ENCODE measurements around the gene SCAF4.

DNA sequence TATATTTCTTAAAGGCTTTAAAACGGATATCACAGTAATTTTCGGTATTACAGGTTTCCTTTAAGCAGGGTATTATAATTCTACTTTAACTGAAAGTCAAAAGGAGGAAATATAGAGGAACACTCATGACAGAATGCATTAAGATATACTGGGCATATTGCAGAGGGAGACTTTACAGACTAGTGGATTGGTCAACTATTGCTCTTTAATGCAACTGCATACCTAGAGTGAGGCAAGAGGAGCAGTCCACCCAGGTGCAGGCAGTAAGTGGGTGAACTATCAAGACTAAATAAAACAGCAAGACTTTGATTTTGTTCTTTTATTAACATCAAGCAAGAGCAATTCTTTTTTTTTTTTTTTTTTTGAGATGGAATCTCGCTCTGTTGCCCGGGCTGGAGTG, 10.5 kb downstream of the SCAF4 start:
- TF ChIP-seq, protein P1, sequence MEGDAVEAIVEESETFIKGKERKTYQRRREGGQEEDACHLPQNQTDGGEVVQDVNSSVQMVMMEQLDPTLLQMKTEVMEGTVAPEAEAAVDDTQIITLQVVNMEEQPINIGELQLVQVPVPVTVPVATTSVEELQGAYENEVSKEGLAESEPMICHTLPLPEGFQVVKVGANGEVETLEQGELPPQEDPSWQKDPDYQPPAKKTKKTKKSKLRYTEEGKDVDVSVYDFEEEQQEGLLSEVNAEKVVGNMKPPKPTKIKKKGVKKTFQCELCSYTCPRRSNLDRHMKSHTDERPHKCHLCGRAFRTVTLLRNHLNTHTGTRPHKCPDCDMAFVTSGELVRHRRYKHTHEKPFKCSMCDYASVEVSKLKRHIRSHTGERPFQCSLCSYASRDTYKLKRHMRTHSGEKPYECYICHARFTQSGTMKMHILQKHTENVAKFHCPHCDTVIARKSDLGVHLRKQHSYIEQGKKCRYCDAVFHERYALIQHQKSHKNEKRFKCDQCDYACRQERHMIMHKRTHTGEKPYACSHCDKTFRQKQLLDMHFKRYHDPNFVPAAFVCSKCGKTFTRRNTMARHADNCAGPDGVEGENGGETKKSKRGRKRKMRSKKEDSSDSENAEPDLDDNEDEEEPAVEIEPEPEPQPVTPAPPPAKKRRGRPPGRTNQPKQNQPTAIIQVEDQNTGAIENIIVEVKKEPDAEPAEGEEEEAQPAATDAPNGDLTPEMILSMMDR (conservative IDR thresholded peaks at IDR 0.05 in 1 of 2, IDR thresholded peaks at IDR 0.05 in 1 of 2; ENCODE audit: extremely low read depth in 1 of 2, insufficient read depth in 1 of 2, low read depth in 1 of 2, low read length in 2 of 2), result no peak
- TF ChIP-seq EZH2 (IDR thresholded peaks at IDR 0.05; ENCODE audit: borderline replicate concordance, low read length), result no peak
